HG03565 (cell line): ENCODE results near the gene TUSC2.

ENCODE experiments used
- ATAC-seq: cut with Tn5 transposase; IDR thresholded peaks from one replicate; pipeline ENCODE4 v1.9.1; 2021; ENCODE audit warnings: mild to moderate bottlenecking, moderate library complexity; ENCODE audit not compliant: unreplicated experiment

The TUSC2 gene

GRCh38 chr3:50327943-50328691 lies at the start of gene TUSC2:
Gene TUSC2 (minus strand): TSS chr3:50328223. CDS start chr3:50328099, 124 bp downstream.
- peak; percentile 79 for ATAC-seq

- no peak for ATAC-seq
Measured at GRCh38 chr3:50375258-50375931, 47.4 kb upstream of the TUSC2 start.

GRCh38 chr3:50374363-50375257 lies 46.6 kb upstream of the TUSC2 start:
- no peak for ATAC-seq

- ATAC-seq: no peak
Measured at GRCh38 chr3:50373146-50374051, 45.4 kb upstream of the TUSC2 start.

GRCh38 chr3:50372349-50372748 lies 44.3 kb upstream of the TUSC2 start:
- no peak for ATAC-seq

- no peak for ATAC-seq
Measured at GRCh38 chr3:50371133-50371685, 43.2 kb upstream of the TUSC2 start.

- no peak for ATAC-seq
Measured at GRCh38 chr3:50370594-50370993, 42.6 kb upstream of the TUSC2 start.

GRCh38 chr3:50369012-50369670 lies 41.1 kb upstream of the TUSC2 start:
- no peak for ATAC-seq

- ATAC-seq: no peak
Measured at GRCh38 chr3:50365842-50366220, 37.8 kb upstream of the TUSC2 start.

- peak; percentile 70 for ATAC-seq
Measured at GRCh38 chr3:50365080-50365841, 37.2 kb upstream of the TUSC2 start.

- ATAC-seq: no peak
Measured at GRCh38 chr3:50364573-50365079, 36.6 kb upstream of the TUSC2 start.

GRCh38 chr3:50359760-50360110 lies 31.7 kb upstream of the TUSC2 start:
- peak; percentile 4 for ATAC-seq

- ATAC-seq: peak; percentile 93
Measured at GRCh38 chr3:50358911-50359759, 31.1 kb upstream of the TUSC2 start, which contains the start of gene TMEM115. Gene TMEM115 (minus strand): TSS chr3:50359521. CDS start chr3:50359063, 458 bp downstream.

GRCh38 chr3:50358355-50358910 lies 30.4 kb upstream of the TUSC2 start:
- ATAC-seq: no peak

- no peak for ATAC-seq
Measured at GRCh38 chr3:50357481-50357880, 29.5 kb upstream of the TUSC2 start.

- no peak for ATAC-seq
Measured at GRCh38 chr3:50356553-50356952, 28.5 kb upstream of the TUSC2 start.

- no peak for ATAC-seq
Measured at GRCh38 chr3:50355829-50356552, 28.0 kb upstream of the TUSC2 start.
